IPS-NIHi7 (cell line): ENCODE results near the gene ETFDH.
"Not testable (repeated sequence)": the region's sequence is repeated elsewhere in the genome, so short reads cannot be mapped to it uniquely, and the experiment has no call there.

Experiments
- DNase-seq: peaks from one replicate; pipeline ENCODE4 v3.0.0; 2012; ENCODE audit warnings: mixed read lengths; ENCODE audit errors: extremely low spot score

The ETFDH gene

DNA sequence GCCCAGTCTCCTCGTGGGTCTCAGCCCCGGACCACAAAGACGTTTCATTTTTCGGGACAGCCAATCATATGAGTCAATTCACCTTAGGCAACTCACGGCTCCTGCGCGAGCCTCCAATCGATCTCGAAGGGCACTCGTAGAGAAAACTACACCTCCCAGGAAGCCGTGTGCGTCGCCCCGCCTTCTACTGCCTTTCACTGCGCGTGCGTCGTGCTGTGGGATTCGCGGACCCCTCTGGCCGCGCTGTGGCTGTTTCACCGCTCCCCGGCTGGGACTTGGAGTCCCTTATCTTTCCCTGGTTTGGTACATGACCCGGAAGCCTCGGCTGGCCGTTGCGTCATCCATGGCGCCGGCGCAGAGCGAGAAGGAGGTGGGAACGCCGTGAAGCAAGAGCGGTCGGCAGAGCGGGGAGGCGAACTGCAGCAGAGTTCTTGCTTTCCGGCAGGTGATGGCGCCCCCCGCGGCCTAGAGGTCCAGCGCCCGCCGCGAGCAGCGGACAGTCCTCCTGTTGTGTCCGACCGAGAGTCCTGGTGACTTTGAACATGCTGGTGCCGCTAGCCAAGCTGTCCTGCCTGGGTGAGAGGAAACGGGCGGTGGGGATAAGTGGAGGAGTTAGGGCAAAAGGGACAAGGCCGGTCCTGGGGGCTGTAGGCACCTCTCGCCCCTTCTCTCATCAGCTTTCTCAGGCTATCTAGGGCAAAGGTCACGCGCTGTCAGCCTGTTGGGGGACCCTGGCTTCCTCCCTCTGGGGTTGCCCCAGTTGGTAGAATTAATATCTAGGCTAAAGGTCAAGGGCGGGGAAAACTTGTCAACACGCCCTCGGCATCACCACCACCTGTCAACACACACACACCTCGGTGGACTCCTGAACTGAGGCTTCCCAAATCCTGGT is at the start of gene ETFDH:
Gene ETFDH, plus strand, starts transcription at position 382 of the 892 bp plus-strand sequence. Its CDS starts 161 bp downstream, at position 543.
- peak; percentile 96 for DNase-seq

DNA sequence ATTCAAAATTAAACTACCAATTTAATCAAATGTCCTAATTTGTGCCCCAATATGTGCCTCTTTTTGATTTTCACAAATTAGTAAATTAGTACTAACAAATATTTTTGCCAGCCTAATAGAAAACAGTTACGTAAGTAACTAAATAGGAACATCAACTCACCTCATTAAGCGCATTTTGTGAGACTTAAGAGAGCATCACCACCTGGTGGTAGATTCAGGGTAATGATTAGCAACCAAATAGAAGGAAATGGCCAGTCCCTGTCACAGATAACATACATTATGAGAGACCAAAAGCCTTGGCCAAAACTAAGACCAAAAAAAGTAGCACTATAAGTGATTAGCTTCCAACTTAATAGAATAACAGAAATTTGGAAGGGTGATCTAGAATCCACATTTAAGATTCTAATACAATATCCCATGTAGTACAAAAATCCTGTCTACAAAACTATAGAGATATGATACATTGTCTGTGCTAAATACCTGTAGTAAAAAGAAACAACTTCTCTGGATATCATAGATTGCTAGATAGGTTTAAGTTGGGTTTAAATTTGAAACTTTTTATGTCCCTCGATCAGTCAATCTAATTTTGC is 47.1 kb upstream of the ETFDH start:
- DNase-seq: peak; percentile 32

DNA sequence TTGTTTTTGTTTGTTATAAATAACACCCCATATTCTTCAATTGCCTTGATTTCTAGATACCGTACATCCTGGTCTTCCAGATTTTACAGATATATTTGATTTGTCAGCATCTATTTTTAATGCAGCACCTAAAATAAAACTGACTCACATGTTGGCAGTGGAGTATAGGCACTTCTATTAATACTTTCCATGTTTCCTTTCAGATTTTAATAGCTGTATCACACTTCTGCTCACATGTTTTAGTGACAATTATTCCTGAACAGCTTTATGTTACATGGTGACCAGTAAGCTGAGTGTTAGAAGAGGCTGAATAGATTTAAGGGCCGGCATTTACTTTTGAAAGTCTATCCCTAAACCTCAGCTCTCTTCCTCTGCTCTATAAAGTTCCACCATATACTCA is 46.6 kb upstream of the ETFDH start:
- no peak for DNase-seq

DNA sequence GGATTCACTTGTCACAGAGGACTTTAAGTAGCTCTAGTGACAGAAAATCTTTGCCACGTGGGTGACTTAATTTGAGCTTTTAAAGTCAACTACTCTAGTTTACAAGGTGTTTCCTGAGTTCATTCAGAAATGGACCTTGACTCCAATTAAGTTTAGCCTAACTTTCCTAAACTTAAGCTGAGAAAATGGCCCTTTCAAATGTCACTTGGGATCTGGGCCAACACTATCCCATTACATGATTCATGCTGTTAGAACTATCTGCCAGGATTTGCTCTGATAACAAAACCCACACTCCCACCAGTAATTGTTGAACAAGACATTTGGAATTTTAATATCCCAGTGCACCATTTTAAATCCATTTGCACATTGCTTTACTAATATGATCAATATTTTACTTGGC is 41.2 kb upstream of the ETFDH start:
- no peak for DNase-seq

DNA sequence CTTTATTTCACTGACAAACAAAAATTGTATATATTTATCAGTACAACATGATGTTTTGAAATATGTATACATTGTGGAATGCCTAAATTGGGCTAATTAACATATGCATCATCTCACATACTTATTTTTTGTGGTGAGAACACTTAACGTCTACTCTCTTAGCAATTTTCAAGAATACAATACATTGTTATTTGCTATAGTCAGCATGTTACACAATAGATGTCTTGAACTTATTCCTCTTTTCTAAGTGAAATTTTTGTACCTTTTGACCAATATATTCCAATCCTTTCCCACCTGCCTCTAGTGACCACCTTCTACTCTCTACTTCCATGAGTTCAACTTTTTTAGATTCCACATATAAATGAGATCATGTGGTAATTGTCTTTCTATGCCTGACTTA is 35.5 kb upstream of the ETFDH start:
- no peak for DNase-seq

DNA sequence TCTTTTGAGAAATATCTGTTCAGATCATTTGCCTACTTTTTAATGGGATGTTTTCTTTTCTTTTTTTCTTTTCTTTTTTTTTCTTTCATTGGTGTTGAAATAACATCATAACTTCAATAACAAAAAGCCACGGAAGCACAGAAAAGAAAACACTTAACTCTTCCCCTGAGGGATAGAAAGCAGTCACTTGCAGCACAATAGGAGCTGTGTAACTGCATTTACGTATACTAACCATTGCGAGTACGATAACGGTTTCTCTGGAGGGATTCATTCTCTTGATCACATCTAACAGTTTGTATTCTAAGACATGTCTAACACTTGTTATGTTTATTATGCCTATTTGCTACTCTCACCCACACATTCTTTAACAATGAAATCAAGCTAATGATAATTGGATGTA is 27.7 kb upstream of the ETFDH start:
- no peak for DNase-seq

DNA sequence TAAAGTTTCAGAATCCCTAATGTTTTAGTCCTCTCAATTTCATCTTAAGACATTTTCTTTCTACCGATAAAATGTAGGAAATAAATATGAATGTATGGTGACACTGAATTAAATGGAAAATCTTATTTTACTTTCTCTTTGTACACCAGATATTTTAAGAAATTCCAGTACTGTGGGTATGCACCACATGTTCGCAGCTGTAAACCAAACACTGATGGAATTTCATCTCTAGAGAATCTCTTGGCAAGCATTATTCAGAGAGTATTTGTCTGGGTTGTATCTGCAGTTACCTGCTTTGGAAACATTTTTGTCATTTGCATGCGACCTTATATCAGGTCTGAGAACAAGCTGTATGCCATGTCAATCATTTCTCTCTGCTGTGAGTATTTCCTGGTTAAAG is 27.3 kb upstream of the ETFDH start:
- no peak for DNase-seq

DNA sequence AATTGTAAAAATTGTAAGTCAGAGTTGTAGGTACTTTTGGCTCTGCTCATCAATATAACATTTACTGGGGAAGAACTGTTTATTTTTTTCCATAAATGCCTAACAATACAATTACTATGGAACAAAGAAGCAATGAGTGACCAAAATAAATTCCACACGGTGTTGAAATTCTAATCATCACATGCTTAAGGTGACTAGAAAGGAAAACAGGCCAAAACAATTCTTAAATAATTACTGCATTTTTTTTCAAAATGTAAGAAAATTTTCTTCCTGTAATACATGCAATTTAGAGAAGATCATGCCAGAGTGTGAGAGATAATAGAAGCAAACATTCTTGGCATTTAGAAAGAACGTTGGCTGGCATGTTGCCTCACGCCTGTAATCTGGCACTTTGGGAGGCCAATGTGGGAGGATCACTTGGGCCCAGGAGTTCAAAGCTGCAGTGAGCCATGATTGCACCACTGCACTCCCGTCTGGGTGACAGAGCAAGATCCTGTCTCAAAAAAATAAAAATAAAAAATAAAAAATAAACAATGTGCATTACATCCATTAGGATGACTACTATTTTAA is 22.9 kb upstream of the ETFDH start:
- DNase-seq: no peak

DNA sequence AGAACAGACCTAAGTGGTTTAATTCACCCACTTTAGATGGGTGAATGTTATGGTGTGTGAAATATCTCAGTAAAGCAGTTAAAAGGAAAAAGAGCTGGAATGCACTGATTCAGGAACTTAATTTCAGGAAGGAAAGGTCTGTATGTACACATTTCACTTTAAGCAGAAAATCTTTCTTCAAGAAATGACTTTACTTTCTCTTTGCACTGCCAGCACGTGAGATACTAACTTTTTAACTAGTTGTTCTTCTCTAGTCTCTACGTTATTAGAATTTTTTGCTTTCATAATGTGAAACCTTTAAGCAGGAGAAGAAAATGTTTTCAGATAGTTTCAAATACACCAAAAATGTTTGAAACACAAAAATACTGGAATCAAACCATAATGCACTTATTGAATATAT is 19.2 kb upstream of the ETFDH start:
- no peak for DNase-seq

DNA sequence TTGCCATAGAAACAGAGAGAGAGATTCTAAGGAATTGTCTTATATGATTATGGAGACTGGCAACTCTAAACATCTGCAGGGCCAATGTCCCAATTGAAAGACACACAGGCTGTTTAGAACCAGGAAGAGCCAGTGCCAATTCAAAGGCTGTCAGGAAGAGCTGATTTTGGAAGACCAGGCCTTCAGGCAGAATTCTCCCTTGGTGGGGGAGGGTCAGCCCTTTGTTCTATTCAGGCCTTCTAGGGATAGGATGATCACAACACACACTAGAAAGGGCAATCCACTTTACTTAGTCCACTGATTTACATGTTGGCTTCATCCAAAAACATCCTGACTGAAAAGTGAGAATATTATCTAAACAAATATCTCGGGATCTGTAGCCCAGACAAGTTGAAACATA is 15.7 kb upstream of the ETFDH start:
- DNase-seq: peak; percentile 48

DNA sequence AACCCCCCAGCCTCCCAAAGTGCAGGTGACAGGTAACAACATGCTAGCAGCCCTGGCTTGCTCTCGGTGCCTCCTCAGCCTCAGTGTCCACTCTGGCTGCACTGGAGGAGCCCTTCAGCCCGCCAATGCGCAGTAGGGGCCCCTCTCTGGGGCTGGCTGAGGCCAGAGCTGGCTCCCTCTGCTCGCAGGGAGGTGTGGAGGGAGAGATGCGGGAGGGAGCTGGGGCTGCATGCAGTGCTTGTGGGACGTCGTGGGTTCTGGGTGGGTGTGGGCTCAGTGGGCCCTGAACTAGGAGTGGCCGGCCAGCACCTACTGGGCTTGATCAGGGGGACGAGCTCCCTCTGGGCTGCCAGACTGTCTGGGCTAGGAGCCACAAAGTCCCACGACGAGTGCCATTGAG is 14.8 kb upstream of the ETFDH start:
- no peak for DNase-seq

DNA sequence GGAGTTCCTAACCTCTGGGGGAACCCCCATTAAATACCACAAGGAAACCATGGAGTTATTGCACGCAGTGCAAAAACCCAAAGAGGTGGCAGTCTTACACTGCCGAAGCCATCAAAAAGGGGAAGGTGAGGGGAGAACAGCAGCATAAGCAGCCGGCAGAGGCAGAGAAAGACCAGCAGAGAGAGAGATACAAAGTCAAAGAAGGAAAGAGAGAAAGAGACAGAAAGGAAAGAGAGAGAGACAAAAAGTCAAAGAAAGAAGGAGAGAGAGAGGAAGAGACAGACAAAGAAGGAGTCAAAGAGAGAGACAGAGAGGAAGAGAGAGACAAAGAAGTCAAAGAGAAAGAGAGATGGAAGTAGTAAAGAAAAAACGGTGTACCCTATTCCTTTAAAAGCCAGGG is 8.8 kb upstream of the ETFDH start:
- not testable (repeated sequence) for DNase-seq

DNA sequence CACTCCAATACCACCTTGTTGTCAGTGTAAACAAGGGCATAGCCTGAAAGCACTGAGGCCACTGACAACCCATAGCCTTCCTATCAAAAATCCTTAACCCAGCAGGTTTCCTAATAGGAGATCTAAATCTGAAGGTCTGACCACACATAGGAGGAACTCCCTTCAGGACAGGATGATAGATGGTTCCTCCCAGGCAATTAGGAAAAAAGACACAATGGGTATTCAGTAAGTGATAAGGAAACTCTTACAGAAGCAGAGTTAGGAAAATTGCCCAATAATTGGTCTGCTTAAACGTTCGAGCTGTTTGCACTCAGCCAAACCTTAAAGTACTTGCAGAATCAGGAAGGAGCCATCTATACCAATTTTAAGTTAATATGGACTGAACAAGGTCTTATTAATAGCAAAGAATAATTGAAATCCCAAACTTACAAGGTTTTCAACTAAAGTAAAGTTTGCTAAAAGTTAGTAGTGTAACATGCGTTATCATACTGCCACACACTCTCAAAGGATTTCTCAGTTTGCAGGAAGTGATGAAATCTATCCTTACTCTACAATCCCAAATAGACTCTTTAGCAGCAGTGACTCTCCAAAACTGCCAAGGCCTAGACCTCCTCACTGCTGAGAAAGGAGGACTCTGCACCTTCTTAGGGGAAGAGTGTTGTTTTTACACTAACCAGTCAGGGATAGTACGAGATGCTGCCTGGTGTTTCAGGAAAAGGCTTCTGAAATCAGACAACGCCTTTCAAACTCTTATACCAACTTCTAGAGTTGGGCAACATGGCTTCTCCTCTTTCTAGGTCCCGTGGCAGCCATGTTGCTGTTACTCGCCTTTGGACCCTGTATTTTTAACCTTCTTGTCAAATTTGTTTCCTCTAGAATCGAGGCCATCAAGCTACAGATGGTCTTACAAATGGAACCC is 8.1 kb upstream of the ETFDH start:
- not testable (repeated sequence) for DNase-seq

DNA sequence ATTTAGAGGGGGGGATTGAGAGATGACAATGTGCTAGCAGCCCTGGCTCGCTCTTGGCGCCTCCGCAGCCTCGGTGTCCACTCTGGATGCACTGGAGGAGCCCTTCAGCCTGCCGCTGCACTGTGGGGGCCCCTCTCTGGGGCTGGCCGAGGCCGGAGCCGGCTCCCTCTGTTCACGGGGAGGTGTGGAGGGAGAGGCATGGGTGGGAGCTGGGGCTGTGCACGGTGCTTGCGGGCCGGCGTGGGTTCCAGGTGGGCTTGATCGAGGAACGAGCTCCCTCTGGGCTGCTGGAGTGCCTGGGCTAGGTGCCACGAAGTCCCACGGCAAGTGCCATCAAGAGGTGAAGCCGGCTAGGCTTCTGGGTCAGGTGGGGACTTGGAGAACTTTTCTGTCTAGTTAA is 7.3 kb upstream of the ETFDH start:
- no peak for DNase-seq

DNA sequence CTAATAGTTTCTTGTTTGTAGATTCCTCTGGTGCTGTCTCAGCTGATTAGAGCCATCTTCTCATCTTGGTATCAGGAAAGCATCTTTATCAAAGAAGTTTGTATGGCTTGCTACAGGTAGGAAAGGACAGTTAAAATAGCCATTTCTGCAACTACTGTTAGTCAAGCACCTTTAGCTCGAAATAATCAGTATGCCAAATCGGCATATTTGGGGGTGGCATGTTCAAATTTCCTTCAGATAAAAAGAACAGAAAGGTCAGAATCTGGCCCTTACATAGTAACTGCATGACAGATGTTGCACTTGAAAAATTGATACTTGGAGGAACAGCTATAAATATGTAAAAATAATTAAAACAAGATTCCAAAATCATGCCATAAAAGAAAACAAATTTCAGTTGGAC is 5.2 kb upstream of the ETFDH start:
- DNase-seq: no peak

DNA sequence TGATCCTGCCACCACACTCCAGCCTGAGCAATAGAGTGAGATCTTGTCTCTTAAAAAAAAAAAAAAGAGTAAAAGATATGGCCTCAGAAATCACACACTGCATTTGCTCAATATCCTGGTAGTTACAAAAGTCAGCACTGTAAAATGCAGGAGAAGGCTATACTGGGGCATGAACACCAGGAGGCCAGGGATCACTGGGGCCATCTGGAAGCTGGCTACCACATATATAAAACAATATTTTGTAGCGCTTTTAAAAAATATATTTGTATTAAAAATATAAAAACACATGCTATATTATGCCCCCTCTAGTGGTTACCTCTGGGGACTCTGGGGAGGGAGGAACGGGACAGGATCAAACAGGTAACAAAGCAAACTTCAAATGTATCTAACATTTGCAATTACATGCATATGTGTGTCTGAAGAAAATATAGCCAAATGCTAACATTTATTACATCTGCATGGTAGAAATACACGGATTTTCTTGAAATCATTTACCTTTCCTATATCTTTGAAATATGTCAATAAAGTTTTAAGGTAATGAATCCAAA is 4.4 kb upstream of the ETFDH start:
- DNase-seq: peak; percentile 47

DNA sequence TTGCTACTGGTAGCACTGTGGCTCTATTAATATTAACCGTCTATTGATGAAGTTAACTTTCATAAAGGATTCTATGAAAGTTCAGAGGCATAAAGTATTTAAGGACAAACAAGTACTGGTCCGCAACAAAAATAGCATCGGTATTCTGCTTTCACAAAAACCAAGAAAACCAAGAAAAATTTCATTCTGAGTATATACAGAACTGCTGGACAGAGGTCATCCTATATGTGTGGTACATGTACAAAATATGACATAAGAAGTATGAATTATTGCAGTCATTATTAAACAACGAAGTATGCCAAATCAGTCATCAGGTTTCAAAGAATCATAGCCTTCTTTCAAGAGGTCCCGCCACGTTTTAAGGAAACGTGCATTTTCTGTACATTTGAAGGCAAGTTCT is 2.8 kb upstream of the ETFDH start:
- no peak for DNase-seq

DNA sequence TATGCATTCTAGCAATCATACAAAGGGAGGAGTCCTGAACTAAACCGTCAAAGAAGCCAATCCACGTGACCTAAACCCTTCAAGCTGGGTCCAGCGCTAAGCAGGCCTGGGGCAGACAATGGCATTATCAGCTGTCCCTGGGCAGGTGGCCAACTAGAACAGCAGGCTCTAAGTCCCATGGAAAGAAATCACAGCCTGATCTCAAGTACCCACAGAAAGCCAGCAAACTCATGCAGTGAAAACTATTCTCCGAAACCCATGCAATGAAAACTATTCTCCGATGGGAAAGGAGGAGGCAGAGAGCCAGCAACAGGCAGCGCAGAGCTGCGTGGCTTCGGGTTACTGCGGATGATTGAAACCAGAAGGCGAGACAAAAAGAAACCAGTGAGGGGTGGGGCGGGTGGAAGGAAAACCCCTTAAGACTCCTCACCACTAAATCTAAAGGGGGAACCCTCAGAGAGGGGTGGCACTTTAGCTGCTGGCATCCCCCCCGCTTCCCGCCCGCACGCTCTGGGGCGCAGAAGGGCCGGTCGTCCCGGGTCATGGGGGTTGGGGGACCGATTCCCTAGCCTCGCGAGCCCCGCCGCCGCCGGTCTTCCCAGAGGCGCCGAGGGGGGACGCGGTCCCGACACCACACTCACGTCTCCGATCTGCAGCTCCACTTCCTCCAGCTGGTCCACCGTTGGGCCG is 976 bp upstream of the ETFDH start:
- DNase-seq: peak; percentile 45

DNA sequence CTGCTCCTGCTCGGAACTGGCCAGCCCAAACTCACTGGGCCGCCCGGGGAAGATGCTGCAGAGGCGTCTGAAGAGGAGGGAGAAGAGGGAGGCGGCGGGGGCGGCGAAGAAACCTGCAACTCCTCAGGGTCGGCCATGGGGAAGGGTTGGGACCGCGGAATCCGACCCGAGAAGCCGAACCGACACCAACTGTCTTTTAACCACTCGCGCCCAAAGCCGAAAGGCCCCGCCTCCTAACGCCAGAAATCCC is 506 bp upstream of the ETFDH start, which contains the start of gene C4orf46:
Gene C4orf46, minus strand, starts transcription at position 223 of the 250 bp plus-strand sequence. Its CDS starts 86 bp downstream, at position 137.
- DNase-seq: no peak

DNA sequence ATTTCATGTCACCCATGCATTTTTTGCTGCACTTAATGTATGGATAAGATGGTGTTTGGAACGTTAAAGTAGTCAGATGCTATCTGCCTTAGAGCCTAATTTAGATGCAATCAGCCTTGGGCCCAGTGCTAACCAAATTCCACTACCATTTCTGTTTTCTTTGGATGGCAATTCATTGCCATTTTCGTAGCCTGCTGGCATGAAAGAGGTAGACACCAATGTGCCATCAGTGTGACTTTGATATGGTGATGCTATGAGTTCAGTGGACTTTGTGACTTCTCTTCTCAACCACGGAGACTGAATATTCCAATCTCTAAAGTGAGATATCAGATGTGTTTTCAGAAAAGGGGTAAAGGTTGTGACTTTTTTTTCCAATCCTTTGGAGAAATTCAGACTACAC is 1.5 kb downstream of the ETFDH start:
- DNase-seq: no peak

DNA sequence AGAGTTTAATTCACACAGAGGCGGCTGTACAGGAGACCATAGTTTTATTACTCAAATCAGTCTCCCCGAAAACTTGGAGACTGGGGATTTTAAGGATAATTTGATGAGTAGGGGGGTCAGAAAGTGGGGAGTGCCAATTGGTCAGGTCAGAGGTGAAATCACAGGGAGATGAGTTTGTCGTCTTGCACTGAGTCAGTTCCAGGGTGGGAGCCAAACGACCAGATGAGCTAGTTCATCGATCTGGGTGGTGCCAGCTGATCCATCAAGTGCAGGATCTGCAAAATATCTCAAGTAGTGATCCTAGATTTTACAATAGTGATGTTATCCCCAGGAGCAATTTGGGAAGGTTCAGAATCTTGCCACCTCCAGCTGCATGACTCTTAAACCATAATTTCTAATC is 4.0 kb downstream of the ETFDH start:
- DNase-seq: no peak
